H9 (cell line): ENCODE results near the gene ARHGAP29. TPM values are rescaled to one million over a fixed set of nuclear protein-coding genes. Genes with fewer than 3 reads are reported as not detected.

ENCODE experiments used
- DNase-seq: peaks from one replicate; pipeline ENCODE4 v3.0.0-alpha.2; 2017
- H2AFZ ChIP-seq: one replicate; pipeline ENCODE4 v1.6.1; 2013; ENCODE audit warnings: mild to moderate bottlenecking, low read length, control low read depth, moderate library complexity
- H2AK5ac ChIP-seq: 2 replicates; pipeline ENCODE4 v1.6.1; 2013; ENCODE audit warnings: low read length, control low read depth, mixed read lengths; ENCODE audit not compliant: insufficient read length
- H2BK120ac ChIP-seq: one replicate; pipeline ENCODE4 v1.6.1; 2013; ENCODE audit warnings: low read depth, mild to moderate bottlenecking, low read length, control low read depth, inconsistent platforms; ENCODE audit not compliant: poor library complexity, severe bottlenecking
- H2BK12ac ChIP-seq: 2 replicates; pipeline ENCODE4 v1.6.1; 2013; ENCODE audit warnings: low read length, control low read depth, mixed read lengths, low read depth; ENCODE audit not compliant: insufficient read length
- H2BK15ac ChIP-seq: 2 replicates; pipeline ENCODE4 v1.6.1; 2013; ENCODE audit warnings: low read depth, low read length, control low read depth
- H2BK20ac ChIP-seq: one replicate; pipeline ENCODE4 v1.6.1; 2013; ENCODE audit warnings: low read depth, mild to moderate bottlenecking, low read length, control low read depth, inconsistent platforms; ENCODE audit not compliant: poor library complexity, severe bottlenecking
- H2BK5ac ChIP-seq: 2 replicates; pipeline ENCODE4 v1.6.1; 2013; ENCODE audit warnings: low read length, control low read depth, mixed read lengths; ENCODE audit not compliant: insufficient read length
- H3K14ac ChIP-seq: 2 replicates; pipeline ENCODE4 v1.6.1; 2013; ENCODE audit warnings: low read length, control low read depth; ENCODE audit not compliant: insufficient read depth
- H3K18ac ChIP-seq: 2 replicates; pipeline ENCODE4 v1.6.1; 2013; ENCODE audit warnings: low read depth, mild to moderate bottlenecking, mixed read lengths, low read length, control low read depth; ENCODE audit not compliant: insufficient read length
- H3K23ac ChIP-seq: 2 replicates; pipeline ENCODE4 v1.6.1; 2013; ENCODE audit warnings: low read length, control low read depth, mixed read lengths, low read depth; ENCODE audit not compliant: insufficient read length
- H3K23me2 ChIP-seq: 2 replicates; pipeline ENCODE4 v1.6.1; 2013; ENCODE audit warnings: low read depth, mild to moderate bottlenecking, mixed read lengths, low read length, control low read depth; ENCODE audit not compliant: insufficient read length, poor library complexity, severe bottlenecking
- H3K27ac ChIP-seq: 2 replicates; pipeline ENCODE4 v1.5.1; 2013; ENCODE audit warnings: low read length, control low read depth, mixed read lengths, low read depth; ENCODE audit not compliant: insufficient read length
- H3K27me3 ChIP-seq: 2 replicates; pipeline ENCODE4 v1.6.1; 2013; ENCODE audit warnings: low read length, control low read depth, inconsistent platforms; ENCODE audit not compliant: insufficient read depth
- H3K4ac ChIP-seq: 2 replicates; pipeline ENCODE4 v1.6.1; 2013; ENCODE audit warnings: low read depth, mild to moderate bottlenecking, control low read depth, inconsistent platforms, low read length, moderate library complexity
- H3K4me1 ChIP-seq: 2 replicates; pipeline ENCODE4 v1.6.1; 2013; ENCODE audit warnings: low read length, control low read depth, inconsistent platforms; ENCODE audit not compliant: insufficient read depth
- H3K4me2 ChIP-seq: 2 replicates; pipeline ENCODE4 v1.6.1; 2013; ENCODE audit warnings: low read length, control low read depth, mixed read lengths; ENCODE audit not compliant: insufficient read length, insufficient read depth
- H3K56ac ChIP-seq: 2 replicates; pipeline ENCODE4 v1.6.1; 2013; ENCODE audit warnings: low read depth, mild to moderate bottlenecking, mixed read lengths, low read length, control low read depth; ENCODE audit not compliant: insufficient read length
- H3K79me1 ChIP-seq: 2 replicates; pipeline ENCODE4 v1.6.1; 2013; ENCODE audit warnings: low read depth, mild to moderate bottlenecking, moderate library complexity, low read length, control low read depth, inconsistent platforms; ENCODE audit not compliant: insufficient read depth, poor library complexity, severe bottlenecking
- H3K79me2 ChIP-seq: 2 replicates; pipeline ENCODE4 v1.6.1; 2013; ENCODE audit warnings: low read length, control low read depth, inconsistent platforms; ENCODE audit not compliant: insufficient read depth
- H3K9ac ChIP-seq: 2 replicates; pipeline ENCODE4 v1.6.1; 2013; ENCODE audit warnings: low read length, control low read depth, mixed read lengths; ENCODE audit not compliant: insufficient read length; ENCODE audit errors: extremely low read depth
- H3K9me3 ChIP-seq: one replicate; pipeline ENCODE4 v1.6.1; 2013; ENCODE audit warnings: low read depth, low read length, inconsistent platforms; ENCODE audit not compliant: control insufficient read depth
- H3T11ph ChIP-seq: one replicate; pipeline ENCODE4 v1.6.1; 2013; ENCODE audit warnings: mild to moderate bottlenecking, low read length, control low read depth, inconsistent platforms
- H4K20me1 ChIP-seq: one replicate; pipeline ENCODE4 v1.6.1; 2013; ENCODE audit not compliant: control insufficient read depth, insufficient read length, insufficient read depth
- H4K5ac ChIP-seq: 2 replicates; pipeline ENCODE4 v1.6.1; 2013; ENCODE audit warnings: low read depth, mild to moderate bottlenecking, mixed read lengths, low read length, control low read depth; ENCODE audit not compliant: insufficient read length
- H4K8ac ChIP-seq: replicated peaks from 2 replicates; pipeline ENCODE4 v1.6.1; 2013; ENCODE audit warnings: low read length, control low read depth, mixed read lengths, low read depth; ENCODE audit not compliant: insufficient read length
- H4K91ac ChIP-seq: 2 replicates; pipeline ENCODE4 v1.6.1; 2013; ENCODE audit warnings: low read depth, mild to moderate bottlenecking, moderate library complexity, mixed read lengths, low read length, control low read depth; ENCODE audit not compliant: insufficient read length
- H3K27ac Mint-ChIP-seq, 3 experiments: 2 replicates in 2 of 3; 3 replicates in 1 of 3; pipeline ENCODE4 v1.8.0; 2020 to 2021; ENCODE audit warnings: mixed read lengths in 3 of 3, mild to moderate bottlenecking in 1 of 3, moderate library complexity in 1 of 3
- H3K27me3 Mint-ChIP-seq: 2 replicates; pipeline ENCODE4 v1.8.0; 2021; ENCODE audit warnings: low read depth, mild to moderate bottlenecking, moderate library complexity, mixed read lengths
- H3K36me3 Mint-ChIP-seq, 3 experiments: 2 replicates in 2 of 3; 3 replicates in 1 of 3; pipeline ENCODE4 v1.8.0; 2020 to 2021; ENCODE audit warnings: low read depth in 3 of 3, mixed read lengths in 3 of 3; ENCODE audit not compliant: insufficient read depth in 1 of 3
- H3K4me1 Mint-ChIP-seq, 2 experiments: 2 replicates each; pipeline ENCODE4 v1.8.0; 2020; ENCODE audit warnings: mixed read lengths in 2 of 2
- H3K4me3 Mint-ChIP-seq, 2 experiments: 2 replicates in 1 of 2; 3 replicates in 1 of 2; pipeline ENCODE4 v1.8.0; 2020 to 2021; ENCODE audit warnings: mild to moderate bottlenecking in 2 of 2, mixed read lengths in 2 of 2, moderate library complexity in 1 of 2
- H3K9me3 Mint-ChIP-seq, 2 experiments: 2 replicates in 1 of 2; 3 replicates in 1 of 2; pipeline ENCODE4 v1.8.0; 2020; ENCODE audit warnings: mild to moderate bottlenecking in 2 of 2, mixed read lengths in 2 of 2, moderate library complexity in 1 of 2
- total RNA-seq: library from RNA; stranded (reverse); gene quantifications from 2 replicates; pipeline ENCODE4 v1.2.1, GENCODE V29; 2021
- TF ChIP-seq, protein P1 (sequence below): fragments of 200-600 bp; sonication (generic); conservative IDR thresholded peaks from 3 replicates; pipeline ENCODE4 v1.8.0; 2021; ENCODE audit warnings: antibody characterized with exemption, mild to moderate bottlenecking

Gene ARHGAP29
- total RNA-seq, 1 experiment from 2014 or later: 1.3 TPM

DNA sequence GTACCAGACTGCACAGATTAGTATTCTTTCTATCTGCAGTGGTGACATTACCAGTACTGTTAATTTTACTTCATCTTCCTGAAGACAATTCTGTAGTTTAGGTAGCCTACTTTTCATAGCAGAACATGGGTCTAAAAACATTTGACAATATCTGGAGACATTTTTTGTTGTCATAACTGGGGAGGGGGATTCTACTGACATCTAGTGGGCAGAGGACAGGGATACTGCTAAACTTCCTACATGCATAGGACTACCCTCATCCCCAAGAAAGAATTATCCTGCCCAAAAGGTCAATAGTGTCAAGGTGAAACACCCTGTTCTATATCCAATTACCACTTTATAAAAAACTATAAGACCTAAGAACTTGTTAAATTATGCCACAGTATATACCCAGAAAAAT lies 3.4 kb upstream of the ARHGAP29 start:
- no peaks in the 10 kb centered on the region for H3K9me3 ChIP-seq
- DNase-seq: no peak
- H3K79me2 ChIP-seq: no peaks in the 10 kb centered on the region

More for the DNA sequence above, 3.4 kb upstream of the ARHGAP29 start:
- Histone ChIP-seq H4K5ac (no peak overlapping the region), H2BK15ac (no peak overlapping the region), H2BK120ac (no peak overlapping the region), H3K4ac (no peak overlapping the region), H3K14ac (no peak overlapping the region), H2AFZ (no peak overlapping the region), H4K8ac (no peak overlapping the region), H3K4me1 (no peaks in the 10 kb centered on the region), H3K4me2 (no peak overlapping the region), H3K27me3 (peaks cover 26% of the 10 kb centered on the region; the same call in 1 of the 2 replicates), H3T11ph (no peak overlapping the region), H3K27ac (no peak overlapping the region), H3K56ac (no peak overlapping the region), H3K18ac (no peak overlapping the region), H3K9ac (no peak overlapping the region), H2BK12ac (no peak overlapping the region), H2BK5ac (no peak overlapping the region), H4K91ac (no peak overlapping the region), H3K79me1 (no peaks in the 10 kb centered on the region), H2AK5ac (no peak overlapping the region), H3K23ac (no peak overlapping the region), H4K20me1 (no peaks in the 10 kb centered on the region), H3K23me2 (peaks cover 16% of the 10 kb centered on the region), H2BK20ac (no peak overlapping the region)
- H3K4me3 Mint-ChIP-seq: no peak overlapping the region
- H3K36me3 Mint-ChIP-seq: peaks cover 0 to 6% (median 0%) of the 10 kb centered on the region in 3 experiments; a peak in 3 of 7 replicates
- H3K9me3 Mint-ChIP-seq: peaks cover 7 to 16% of the 10 kb centered on the region in 2 experiments
- peaks cover 9% of the 10 kb centered on the region in 2 experiments for H3K4me1 Mint-ChIP-seq
- H3K27me3 Mint-ChIP-seq: peaks cover 77% of the 10 kb centered on the region
- no peak overlapping the region for H3K27ac Mint-ChIP-seq
- TF ChIP-seq, protein P1, sequence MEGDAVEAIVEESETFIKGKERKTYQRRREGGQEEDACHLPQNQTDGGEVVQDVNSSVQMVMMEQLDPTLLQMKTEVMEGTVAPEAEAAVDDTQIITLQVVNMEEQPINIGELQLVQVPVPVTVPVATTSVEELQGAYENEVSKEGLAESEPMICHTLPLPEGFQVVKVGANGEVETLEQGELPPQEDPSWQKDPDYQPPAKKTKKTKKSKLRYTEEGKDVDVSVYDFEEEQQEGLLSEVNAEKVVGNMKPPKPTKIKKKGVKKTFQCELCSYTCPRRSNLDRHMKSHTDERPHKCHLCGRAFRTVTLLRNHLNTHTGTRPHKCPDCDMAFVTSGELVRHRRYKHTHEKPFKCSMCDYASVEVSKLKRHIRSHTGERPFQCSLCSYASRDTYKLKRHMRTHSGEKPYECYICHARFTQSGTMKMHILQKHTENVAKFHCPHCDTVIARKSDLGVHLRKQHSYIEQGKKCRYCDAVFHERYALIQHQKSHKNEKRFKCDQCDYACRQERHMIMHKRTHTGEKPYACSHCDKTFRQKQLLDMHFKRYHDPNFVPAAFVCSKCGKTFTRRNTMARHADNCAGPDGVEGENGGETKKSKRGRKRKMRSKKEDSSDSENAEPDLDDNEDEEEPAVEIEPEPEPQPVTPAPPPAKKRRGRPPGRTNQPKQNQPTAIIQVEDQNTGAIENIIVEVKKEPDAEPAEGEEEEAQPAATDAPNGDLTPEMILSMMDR: peak; percentile 76
